HepG2 (cell line): Measurements from ENCODE around the gene TMEM183A. TPM values are rescaled to one million over a fixed set of nuclear protein-coding genes. Genes with fewer than 3 reads are reported as not detected.

Experiments used
- ATAC-seq: fragments of 200-7000 bp; cut with Tn5 transposase; 3 replicates; pipeline ENCODE4 v1.9.1; 2020; ENCODE audit warnings: mild to moderate bottlenecking, moderate library complexity
- BruUV-seq: library from RNA; stranded (reverse); fragments of 400-500 nt; replicated peaks from 2 replicates; lab custom pipeline; 2021; lab: Mats Ljungman, UMichigan
- CTCF ChIA-PET: fragments of 300-600 bp; formaldehyde crosslinking; extraction: SDS; loops from one replicate; lab custom pipeline; 2021; ENCODE audit warnings: low total read pairs, inconsistent platforms, low intra/inter-chr PET ratio; lab: Yijun Ruan, JAX
- POLR2A ChIA-PET: fragments of 350-600 bp; sonication (Branson Sonifier 250); formaldehyde crosslinking; loops from one replicate; lab custom pipeline; 2020; ENCODE audit warnings: antibody characterized with exemption, inconsistent platforms; lab: Yijun Ruan, JAX
- DNase-seq: peaks from one replicate; pipeline ENCODE4 v3.0.0-alpha.2; 2015; ENCODE audit warnings: low spot score
- FAIRE-seq: peaks from 3 replicates; lab custom pipeline; 2011; peaks lifted over from hg19 to GRCh38; lab: Jason Lieb, UNC
- H2AFZ ChIP-seq: one replicate; pipeline ENCODE4 v1.6.1; 2011; ENCODE audit warnings: low read length, inconsistent platforms
- H3K27ac ChIP-seq: fragments of 300-600 bp; 3 replicates; pipeline ENCODE4 v1.8.0; 2011; ENCODE audit warnings: mixed run types, mild to moderate bottlenecking, mixed read lengths, low read length, inconsistent platforms; ENCODE audit not compliant: insufficient read depth; ENCODE audit errors: extremely low read length
- H3K27me3 ChIP-seq, 2 experiments: fragments of 200-600 bp in 1 of 2; 2 replicates in 1 of 2; 3 replicates in 1 of 2; pipeline versions ENCODE4 v1.6.0 to v1.8.0; 2011; ENCODE audit warnings: low read length in 2 of 2, mild to moderate bottlenecking in 2 of 2, moderate library complexity in 2 of 2, inconsistent platforms in 1 of 2; ENCODE audit not compliant: insufficient read depth in 2 of 2, control insufficient read depth in 1 of 2
- H3K36me3 ChIP-seq, 2 experiments: fragments of 200-600 bp in 1 of 2; replicated peaks in 1 of 2; 2 replicates in 1 of 2; 3 replicates in 1 of 2; pipeline versions ENCODE4 v1.5.1 to v1.8.0; 2011; ENCODE audit warnings: low read length in 2 of 2, inconsistent platforms in 1 of 2; ENCODE audit not compliant: insufficient read depth in 2 of 2, control insufficient read depth in 1 of 2
- H3K4me1 ChIP-seq: 2 replicates; pipeline ENCODE4 v1.5.1; 2012; ENCODE audit warnings: low read length, inconsistent platforms; ENCODE audit not compliant: insufficient read depth
- H3K4me2 ChIP-seq: 2 replicates; pipeline ENCODE4 v1.6.0; 2011; ENCODE audit warnings: low read depth, low read length, inconsistent platforms
- H3K4me3 ChIP-seq, 3 experiments: fragments of 200-600 bp in 1 of 3; sonication (generic), shearing (Covaris generic) in 1 of 3; replicated peaks in 1 of 3; 2 replicates each; pipeline ENCODE4 v1.5.1; 2011 to 2016; ENCODE audit warnings: low read length in 3 of 3, inconsistent platforms in 2 of 3, low read depth in 2 of 3, mild to moderate bottlenecking in 2 of 3, control low read depth in 1 of 3, mixed read lengths in 1 of 3; ENCODE audit not compliant: insufficient read depth in 1 of 3
- H3K79me2 ChIP-seq: one replicate; pipeline ENCODE4 v1.6.1; 2011; ENCODE audit warnings: low read length, inconsistent platforms; ENCODE audit not compliant: insufficient read depth
- H3K9ac ChIP-seq: 2 replicates; pipeline ENCODE4 v1.6.0; 2011; ENCODE audit warnings: mild to moderate bottlenecking, low read depth, low read length, inconsistent platforms; ENCODE audit not compliant: insufficient read depth
- H3K9me3 ChIP-seq: 2 replicates; pipeline ENCODE4 v1.5.1; 2012; ENCODE audit warnings: mild to moderate bottlenecking, low read length
- H4K20me1 ChIP-seq: 2 replicates; pipeline ENCODE4 v1.6.0; 2011; ENCODE audit warnings: inconsistent platforms, mild to moderate bottlenecking, low read length, moderate library complexity; ENCODE audit not compliant: insufficient read depth
- AHR ChIP-seq: IDR thresholded peaks from 2 replicates; pipeline ENCODE4 v1.6.1; 2018; ENCODE audit warnings: missing genetic modification reagents, missing compliant biosample characterization
- CBX2 ChIP-seq, 2 experiments: fragments of 200-600 bp in 1 of 2; sonication (generic); formaldehyde crosslinking in 1 of 2; IDR thresholded peaks; 2 replicates each; pipeline versions ENCODE4 v1.7.0 to v1.8.1; 2018 to 2022; ENCODE audit warnings: low read depth in 2 of 2, low read length in 1 of 2, mild to moderate bottlenecking in 1 of 2, missing genetic modification reagents in 1 of 2
- POGK ChIP-seq: sonication (generic); formaldehyde crosslinking; conservative IDR thresholded peaks from 2 replicates; pipeline ENCODE4 v1.8.0; 2022; ENCODE audit warnings: mild to moderate bottlenecking, moderate library complexity, missing genetic modification reagents
- RELA ChIP-seq: sonication (generic); formaldehyde crosslinking; IDR thresholded peaks from 2 replicates; pipeline ENCODE4 v1.4.0; 2020; ENCODE audit warnings: missing genetic modification reagents
- SIN3B ChIP-seq: fragments of 150-350 bp; IDR thresholded peaks from 2 replicates; pipeline ENCODE4 v1.6.1; 2014; ENCODE audit warnings: low read length
- ZBTB7A ChIP-seq: sonication (generic); formaldehyde crosslinking; IDR thresholded peaks from 2 replicates; pipeline ENCODE4 v1.8.0; 2022; ENCODE audit warnings: mild to moderate bottlenecking, missing genetic modification reagents
- ZFP41 ChIP-seq: sonication (generic); formaldehyde crosslinking; IDR thresholded peaks from 2 replicates; pipeline ENCODE4 v1.4.0; 2020; ENCODE audit warnings: mild to moderate bottlenecking, missing genetic modification reagents, borderline replicate concordance
- ZFP82 ChIP-seq: sonication (generic); formaldehyde crosslinking; IDR thresholded peaks from 2 replicates; pipeline ENCODE4 v1.5.1; 2020; ENCODE audit warnings: mild to moderate bottlenecking, missing genetic modification reagents, borderline replicate concordance
- ZNF564 ChIP-seq: sonication (generic); formaldehyde crosslinking; IDR thresholded peaks from 2 replicates; pipeline ENCODE4 v1.8.1; 2023; ENCODE audit warnings: mild to moderate bottlenecking, missing genetic modification reagents
- WGBS: methylation state at CpG from one replicate; pipeline ENCODE4 v1.1.6; 2017; ENCODE audit warnings: low lambda C conversion rate; 5-methylcytosine and 5-hydroxymethylcytosine counted together
- in situ Hi-C: cut with HindIII; loops from 2 replicates; pipeline ENCODE4 v1.10.0; 2017; ENCODE audit warnings: low pct_unique_long_range_greater_than_20kb; ENCODE audit not compliant: extremely low pct_ligation_motif_present
- intact Hi-C: fragments of 100-400 bp; cut with micrococcal nuclease; formaldehyde crosslinking; loops from one replicate; pipeline ENCODE4 v1.10.0; 2022; ENCODE audit not compliant: unreplicated experiment
- polyA plus RNA-seq, 8 experiments: library from polyadenylated mRNA; depleted of rRNA in 3 of 8; stranded (reverse) in 7 of 8; unstranded in 1 of 8; fragments of >200 nt; fragmentation: Illumina TruSeq in 4 of 8; extraction: Trizol in 4 of 8; gene quantifications; 2 replicates each; pipeline versions ENCODE4 v1.2.1 to v1.2.3, GENCODE V29; 2011 to 2016; ENCODE audit warnings: low read depth in 4 of 8, missing spikeins in 1 of 8, mixed read lengths in 1 of 8; ENCODE audit not compliant: insufficient read depth in 1 of 8
- total RNA-seq, 5 experiments: library from RNA; depleted of rRNA; stranded (reverse); fragments of >200 nt; fragmentation: Illumina TruSeq; extraction: Trizol; gene quantifications; 2 replicates each; pipeline ENCODE4 v1.2.3, GENCODE V29; 2016; ENCODE audit warnings: low read depth in 1 of 5
- TF ChIP-seq, protein P1 (sequence below): sonication (generic); formaldehyde crosslinking; IDR thresholded peaks from 2 replicates; pipeline ENCODE4 v1.8.0; 2022; ENCODE audit warnings: missing genetic modification reagents, mild to moderate bottlenecking, moderate library complexity, borderline replicate concordance
- TF ChIP-seq, protein P2 (sequence below): sonication (generic); formaldehyde crosslinking; IDR thresholded peaks from 2 replicates; pipeline ENCODE4 v1.8.1; 2023; ENCODE audit warnings: mild to moderate bottlenecking, inconsistent platforms, moderate library complexity, missing genetic modification reagents, borderline replicate concordance

TMEM183A gene
- total and polyA plus RNA-seq, 2 of the 13 experiments (the other 11 are each of a cell fraction or from before 2014, with no cell fraction given), result 59.7 to 82.0 TPM

DNA sequence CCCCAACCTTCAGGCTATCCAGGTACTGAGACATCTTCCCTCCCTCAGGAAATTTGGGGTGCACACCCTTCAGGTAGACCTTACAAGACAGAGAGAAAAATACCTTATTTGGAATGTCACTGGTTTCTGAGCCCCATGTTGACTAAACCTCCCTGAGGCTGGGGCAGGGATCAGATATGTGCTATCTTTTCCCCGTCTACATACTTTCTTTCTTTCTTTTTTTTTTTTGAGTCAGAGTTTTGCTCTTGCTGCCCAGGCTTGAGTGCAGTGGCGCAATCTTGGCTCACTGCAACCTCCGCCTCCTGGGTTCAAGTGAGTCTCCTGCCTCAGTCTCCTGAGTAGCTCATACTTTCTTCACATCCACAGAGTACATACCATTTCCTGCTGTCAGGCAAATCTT lies 41.8 kb upstream of the TMEM183A start:
- Histone ChIP-seq H2AFZ (no peak overlapping the region), H3K9me3 (no peaks in the 10 kb centered on the region), H3K4me3 (no peak overlapping the region), H3K27me3 (no peaks in the 10 kb centered on the region), H3K9ac (no peak overlapping the region), H4K20me1 (no peaks in the 10 kb centered on the region), H3K4me2 (no peak overlapping the region), H3K27ac (no peak overlapping the region), H3K79me2 (no peaks in the 10 kb centered on the region), H3K4me1 (peaks cover 25% of the 10 kb centered on the region), H3K36me3 (peaks cover 1 to 5% of the 10 kb centered on the region in 2 experiments; a peak in 2 of 5 replicates)
- no peak for TF ChIP-seq CBX2 (IDR thresholded peaks at IDR 0.05; ENCODE audit: low read depth, low read length)
- no peak for TF ChIP-seq CBX2 (CRISPR knock-in tag; IDR thresholded peaks at IDR 0.05; ENCODE audit: low read depth)
- TF ChIP-seq SIN3B, result no peak
- FAIRE-seq (no peak), DNase-seq (no peak), ATAC-seq (no peak)
- BruUV-seq, result no TSS peak
- in situ Hi-C loops (no loop called here), intact Hi-C loops (no loop called here)
- CTCF ChIA-PET, result no interaction called here
- 98% methylated on average over 3 of the region's 3 CpGs for WGBS
- POLR2A ChIA-PET, result no interaction called here

DNA sequence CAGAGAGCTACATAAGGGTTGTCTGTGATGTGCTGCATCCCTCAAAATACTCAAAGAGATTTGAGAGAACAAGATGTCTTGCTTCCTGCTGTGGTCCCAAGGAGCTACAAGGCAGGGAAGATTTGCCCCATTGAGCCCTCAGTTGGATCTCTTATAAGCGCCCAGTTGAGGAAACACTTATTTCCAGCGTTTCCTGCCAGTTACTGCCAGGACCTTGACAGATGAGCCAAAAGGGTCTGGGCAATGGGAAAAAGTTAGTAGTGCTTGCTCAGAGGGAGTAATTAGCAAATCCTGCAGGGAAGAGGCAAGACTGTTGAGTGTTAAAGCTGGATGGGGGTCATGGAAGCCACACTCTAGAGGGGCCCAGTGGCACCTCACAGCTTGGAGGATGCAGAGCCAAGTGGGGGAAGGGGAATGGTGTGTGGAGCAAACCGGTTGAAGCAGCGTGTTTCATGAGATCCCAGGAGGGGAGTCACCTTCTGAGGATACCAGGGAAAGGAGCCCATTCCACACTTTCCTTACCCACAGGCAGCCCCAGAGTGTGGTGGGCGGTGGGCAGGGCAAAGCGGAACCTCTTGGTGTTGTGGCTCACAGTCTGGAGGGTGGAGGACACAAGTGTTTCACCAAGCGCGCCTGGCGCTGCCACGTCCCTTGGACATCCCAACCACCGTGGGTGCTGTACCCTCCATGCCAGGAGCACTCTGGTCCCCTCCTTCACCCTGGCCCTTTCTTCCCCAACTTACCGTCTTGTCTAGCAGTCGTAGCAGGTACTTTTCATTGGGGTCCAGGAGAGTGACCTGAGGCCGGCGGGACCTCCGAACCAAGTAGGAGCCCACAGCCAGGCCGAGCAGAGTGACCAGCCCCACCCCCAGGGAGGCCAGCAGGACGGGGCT lies 40.9 kb upstream of the TMEM183A start:
- ChIA-PET POLR2A (no interaction called here), CTCF (no interaction called here)
- H3K9me3 ChIP-seq, result no peaks in the 10 kb centered on the region
- H3K4me3 ChIP-seq, result peak overlapping the region; percentile 87 to 93 (median 91)
- H3K4me2 ChIP-seq, result peak overlapping the region; percentile 83
- H3K4me1 ChIP-seq, result peaks cover 25% of the 10 kb centered on the region
- DNase-seq (no peak), ATAC-seq (no peak), FAIRE-seq (no peak)
- WGBS, result 65% methylated on average over 17 of the region's 18 CpGs
- in situ Hi-C loops, result no loop called here
- intact Hi-C loops, result no loop called here
- H3K27me3 ChIP-seq, result no peaks in the 10 kb centered on the region
- H3K9ac ChIP-seq, result peak overlapping the region; percentile 86
- no peaks in the 10 kb centered on the region for H4K20me1 ChIP-seq
- no peaks in the 10 kb centered on the region for H3K79me2 ChIP-seq
- no peak overlapping the region for H2AFZ ChIP-seq
- peak overlapping the region; percentile 56 for H3K27ac ChIP-seq
- TSS peak; percentile 54 for BruUV-seq
- peaks cover 1 to 5% of the 10 kb centered on the region in 2 experiments; a peak in 2 of 5 replicates for H3K36me3 ChIP-seq
- TF ChIP-seq ZNF564 (CRISPR knock-in tag), result 0 out of 2 replicates have a peak, but pooled peaks have one; percentile 43
- TF ChIP-seq, protein P1, sequence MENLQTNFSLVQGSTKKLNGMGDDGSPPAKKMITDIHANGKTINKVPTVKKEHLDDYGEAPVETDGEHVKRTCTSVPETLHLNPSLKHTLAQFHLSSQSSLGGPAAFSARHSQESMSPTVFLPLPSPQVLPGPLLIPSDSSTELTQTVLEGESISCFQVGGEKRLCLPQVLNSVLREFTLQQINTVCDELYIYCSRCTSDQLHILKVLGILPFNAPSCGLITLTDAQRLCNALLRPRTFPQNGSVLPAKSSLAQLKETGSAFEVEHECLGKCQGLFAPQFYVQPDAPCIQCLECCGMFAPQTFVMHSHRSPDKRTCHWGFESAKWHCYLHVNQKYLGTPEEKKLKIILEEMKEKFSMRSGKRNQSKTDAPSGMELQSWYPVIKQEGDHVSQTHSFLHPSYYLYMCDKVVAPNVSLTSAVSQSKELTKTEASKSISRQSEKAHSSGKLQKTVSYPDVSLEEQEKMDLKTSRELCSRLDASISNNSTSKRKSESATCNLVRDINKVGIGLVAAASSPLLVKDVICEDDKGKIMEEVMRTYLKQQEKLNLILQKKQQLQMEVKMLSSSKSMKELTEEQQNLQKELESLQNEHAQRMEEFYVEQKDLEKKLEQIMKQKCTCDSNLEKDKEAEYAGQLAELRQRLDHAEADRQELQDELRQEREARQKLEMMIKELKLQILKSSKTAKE, result no peak
- TF ChIP-seq POGK, result no peak
- TF ChIP-seq, protein P2, sequence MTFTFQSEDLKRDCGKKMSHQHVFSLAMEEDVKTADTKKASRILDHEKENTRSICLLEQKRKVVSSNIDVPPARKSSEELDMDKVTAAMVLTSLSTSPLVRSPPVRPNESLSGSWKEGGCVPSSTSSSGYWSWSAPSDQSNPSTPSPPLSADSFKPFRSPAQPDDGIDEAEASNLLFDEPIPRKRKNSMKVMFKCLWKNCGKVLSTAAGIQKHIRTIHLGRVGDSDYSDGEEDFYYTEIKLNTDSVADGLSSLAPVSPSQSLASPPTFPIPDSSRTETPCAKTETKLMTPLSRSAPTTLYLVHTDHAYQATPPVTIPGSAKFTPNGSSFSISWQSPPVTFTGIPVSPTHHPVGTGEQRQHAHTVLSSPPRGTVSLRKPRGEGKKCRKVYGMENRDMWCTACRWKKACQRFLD (CRISPR knock-in tag), result no peak
- 0 out of 2 replicates have a peak, but pooled peaks have one; percentile 39 for TF ChIP-seq ZBTB7A (CRISPR knock-in tag)
- no peak for TF ChIP-seq ZFP41
- TF ChIP-seq RELA, result no peak
- TF ChIP-seq AHR (CRISPR knock-in tag), result no peak
- TF ChIP-seq ZFP82 (CRISPR knock-in tag), result no peak
